ENCODE results near the gene GRIP1.

DNA sequence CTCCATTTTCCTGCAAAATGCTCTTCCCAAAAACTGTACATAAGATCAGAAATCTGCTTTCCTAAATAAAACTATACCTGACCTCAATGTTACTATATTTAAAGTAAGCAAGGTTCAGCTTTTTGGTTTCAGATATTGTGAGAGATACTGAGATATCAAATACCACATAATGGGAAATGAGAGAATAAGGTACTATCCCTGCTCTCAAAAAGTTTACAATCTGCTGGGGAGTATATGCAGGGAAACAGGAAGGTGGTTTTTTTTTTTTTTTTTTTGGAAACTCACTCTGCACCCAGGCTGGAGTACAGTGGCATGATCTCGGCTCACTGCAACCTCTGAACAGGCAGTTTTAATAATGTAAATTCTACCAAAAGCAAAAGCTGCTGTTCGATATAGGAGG, 327.6 kb downstream of the GRIP1 start:
- TF ChIP-seq POLR2A (IDR thresholded peaks at IDR 0.05), result no peak
- no peak for TF ChIP-seq CTCF (IDR thresholded peaks at IDR 0.05)
- no peak for TF ChIP-seq EP300 (IDR thresholded peaks at IDR 0.05)

Measured in tibial nerve (tissue), 4 donors.